Loucy (cell line): ENCODE data around the gene FARSA.

Experiments
- H2AFZ ChIP-seq: fragments of 200-600 bp; sonication (generic); 2 replicates; pipeline ENCODE4 v1.6.0; 2016; ENCODE audit warnings: antibody characterized with exemption, mild to moderate bottlenecking, low read length, moderate library complexity
- H3F3A ChIP-seq: fragments of 200-600 bp; 2 replicates; pipeline ENCODE4 v1.6.0; 2016; ENCODE audit warnings: antibody characterized with exemption, low read depth, mild to moderate bottlenecking
- H3K27me3 ChIP-seq: fragments of 200-600 bp; sonication (generic); 2 replicates; pipeline ENCODE4 v1.6.1; 2014; ENCODE audit warnings: low read length, mild to moderate bottlenecking; ENCODE audit not compliant: insufficient read depth, poor library complexity, severe bottlenecking
- H3K36me3 ChIP-seq: fragments of 200-600 bp; sonication (generic); 2 replicates; pipeline ENCODE4 v1.6.1; 2016; ENCODE audit warnings: low read length; ENCODE audit not compliant: insufficient read depth
- H3K4me1 ChIP-seq: fragments of 200-600 bp; sonication (generic); 2 replicates; pipeline ENCODE4 v1.5.1; 2014; ENCODE audit warnings: low read length, mild to moderate bottlenecking; ENCODE audit not compliant: insufficient read depth, poor library complexity, severe bottlenecking
- H3K4me2 ChIP-seq: fragments of 200-600 bp; sonication (generic); 2 replicates; pipeline ENCODE4 v1.6.0; 2014; ENCODE audit warnings: antibody characterized with exemption, low read length, low read depth, mild to moderate bottlenecking; ENCODE audit not compliant: poor library complexity, severe bottlenecking
- H3K4me3 ChIP-seq: fragments of 200-600 bp; sonication (generic); 2 replicates; pipeline ENCODE4 v1.5.1; 2014; ENCODE audit warnings: low read length, mild to moderate bottlenecking, mixed read lengths; ENCODE audit not compliant: poor library complexity, severe bottlenecking
- H3K79me2 ChIP-seq: fragments of 200-600 bp; sonication (generic); 2 replicates; pipeline ENCODE4 v1.6.1; 2014; ENCODE audit warnings: low read length; ENCODE audit not compliant: insufficient read depth
- H3K9ac ChIP-seq: fragments of 200-600 bp; sonication (generic); 2 replicates; pipeline ENCODE4 v1.6.0; 2014; ENCODE audit warnings: mild to moderate bottlenecking, low read depth, low read length, moderate library complexity; ENCODE audit not compliant: poor library complexity, severe bottlenecking
- H3K9me2 ChIP-seq: fragments of 200-600 bp; sonication (generic); replicated peaks from 2 replicates; pipeline ENCODE4 v1.6.1; 2016; ENCODE audit warnings: low read depth, low read length, mixed read lengths
- H3K9me3 ChIP-seq: fragments of 200-600 bp; sonication (generic); 2 replicates; pipeline ENCODE4 v1.6.1; 2014; ENCODE audit warnings: mild to moderate bottlenecking, antibody characterized with exemption, low read length, low read depth; ENCODE audit not compliant: insufficient read depth
- H4K20me1 ChIP-seq: fragments of 200-600 bp; sonication (generic); 2 replicates; pipeline ENCODE4 v1.6.0; 2014; ENCODE audit warnings: antibody characterized with exemption, low read length, mild to moderate bottlenecking; ENCODE audit not compliant: insufficient read depth, poor library complexity, severe bottlenecking
- CTCF ChIP-seq: fragments of 200-600 bp; sonication (generic); conservative IDR thresholded peaks from 2 replicates; pipeline ENCODE4 v1.5.1; 2014; ENCODE audit warnings: mild to moderate bottlenecking, antibody characterized with exemption, low read length
- EZH2phosphoT487 ChIP-seq: fragments of 200-600 bp; IDR thresholded peaks from 2 replicates; pipeline ENCODE4 v1.6.1; 2018; ENCODE audit warnings: antibody characterized with exemption, mild to moderate bottlenecking, moderate library complexity, borderline replicate concordance

The FARSA gene

GRCh38 chr19:12946092-12946721 is 12.7 kb upstream of the FARSA start:
- H3F3A ChIP-seq = peaks cover 26% of the 10 kb centered on the region
- H3K4me2 ChIP-seq = peak overlapping the region; percentile 91
- TF ChIP-seq EZH2phosphoT487 (no peak), CTCF (no peak)
- H4K20me1 ChIP-seq = peaks cover 80% of the 10 kb centered on the region
- H2AFZ ChIP-seq = no peak overlapping the region; the same call in 1 of the 2 replicates
- H3K27me3 ChIP-seq = no peaks in the 10 kb centered on the region
- peaks cover 50% of the 10 kb centered on the region for H3K4me1 ChIP-seq
- H3K36me3 ChIP-seq = peaks cover 65% of the 10 kb centered on the region
- peaks cover 92% of the 10 kb centered on the region for H3K79me2 ChIP-seq
- H3K4me3 ChIP-seq = peak overlapping the region; percentile 96
- peak overlapping the region; percentile 91 for H3K9ac ChIP-seq
- H3K9me3 ChIP-seq = no peaks in the 10 kb centered on the region
- H3K9me2 ChIP-seq = no peaks in the 10 kb centered on the region

- Histone ChIP-seq H3K27me3 (no peaks in the 10 kb centered on the region), H3F3A (peaks cover 26% of the 10 kb centered on the region), H3K9me2 (no peaks in the 10 kb centered on the region), H3K79me2 (peaks cover 93% of the 10 kb centered on the region), H3K4me3 (peak within 1 kb of the TSS; percentile 96), H3K9ac (peak within 1 kb of the TSS; percentile 100), H2AFZ (no peak within 1 kb of the TSS; the same call in 1 of the 2 replicates), H3K4me1 (peaks cover 56% of the 10 kb centered on the region), H4K20me1 (peaks cover 86% of the 10 kb centered on the region), H3K36me3 (peaks cover 71% of the 10 kb centered on the region), H3K9me3 (no peaks in the 10 kb centered on the region), H3K4me2 (peak within 1 kb of the TSS; percentile 99)
- no peak for TF ChIP-seq EZH2phosphoT487
- TF ChIP-seq CTCF = no peak
Observed at GRCh38 chr19:12945479-12946091, 12.1 kb upstream of the FARSA start, which contains the start of gene RAD23A. Gene RAD23A (plus strand): TSS chr19:12945862. CDS start chr19:12945949, 87 bp downstream.

GRCh38 chr19:12944104-12944674 is 10.7 kb upstream of the FARSA start:
- peaks cover 8% of the 10 kb centered on the region for H3K27me3 ChIP-seq
- peaks cover 75% of the 10 kb centered on the region for H3K36me3 ChIP-seq
- H2AFZ ChIP-seq = no peak overlapping the region
- no peaks in the 10 kb centered on the region for H3K9me2 ChIP-seq
- peaks cover 61% of the 10 kb centered on the region for H3K4me1 ChIP-seq
- TF ChIP-seq CTCF (no peak), EZH2phosphoT487 (no peak)
- H3F3A ChIP-seq = peaks cover 26% of the 10 kb centered on the region
- peak overlapping the region; percentile 100 for H3K9ac ChIP-seq
- H3K9me3 ChIP-seq = no peaks in the 10 kb centered on the region
- H3K4me3 ChIP-seq = peak overlapping the region; percentile 96
- H4K20me1 ChIP-seq = peaks cover 95% of the 10 kb centered on the region
- peaks cover 98% of the 10 kb centered on the region for H3K79me2 ChIP-seq
- H3K4me2 ChIP-seq = peak overlapping the region; percentile 99
